ENCODE measurements around the gene PLA2G5. TPM values are rescaled to one million over a fixed set of nuclear protein-coding genes. Genes with fewer than 3 reads are reported as not detected.

Gene PLA2G5
- total and polyA plus RNA-seq, 7 experiments from 2014 or later = not detected

GRCh38 chr1:20083178-20083944 lies 13.4 kb downstream of the PLA2G5 start:
- peaks cover 12 to 36% (median 19%) of the 10 kb centered on the region in 5 donors for H3K27me3 Mint-ChIP-seq
- Histone ChIP-seq H3K27me3 (ENCODE audit: control insufficient read depth in 2 of 2, insufficient read depth in 2 of 2, low read length in 2 of 2) (no peaks in the 10 kb centered on the region), H3K9me3 (ENCODE audit: control insufficient read depth in 2 of 3, low read length in 3 of 3) (no peaks in the 10 kb centered on the region), H3K4me1 (ENCODE audit: control insufficient read depth in 2 of 2, insufficient read depth in 2 of 2, low read length in 2 of 2) (no peaks in the 10 kb centered on the region), H3K36me3 (ENCODE audit: control insufficient read depth in 2 of 3, insufficient read depth in 3 of 3, low read length in 3 of 3) (no peaks in the 10 kb centered on the region), H3K4me3 (ENCODE audit: low read length) (no peak overlapping the region), H3K27ac (ENCODE audit: low read depth, low read length) (no peak overlapping the region)
- H3K9me3 Mint-ChIP-seq = peaks cover 0 to 4% (median 0%) of the 10 kb centered on the region in 11 donors
- no peak for DNase-seq
- H3K27ac Mint-ChIP-seq = no peak overlapping the region
- CTCF ChIA-PET = no interaction called here
- peaks cover 0 to 14% (median 7%) of the 10 kb centered on the region in 7 donors for H3K4me1 Mint-ChIP-seq
- intact Hi-C loops (cut with micrococcal nuclease) = no loop called here
- POLR2A ChIA-PET = no interaction called here
- no peak overlapping the region for H3K4me3 Mint-ChIP-seq
- ATAC-seq = no peak
- no peaks in the 10 kb centered on the region for H3K36me3 Mint-ChIP-seq

GRCh38 chr1:20086800-20087199 lies 16.8 kb downstream of the PLA2G5 start:
- H3K27me3 ChIP-seq (ENCODE audit: control insufficient read depth in 2 of 2, insufficient read depth in 2 of 2, low read length in 2 of 2) = no peaks in the 10 kb centered on the region
- Mint-ChIP-seq H3K4me1 (no peaks in the 10 kb centered on the region), H3K9me3 (peaks cover 0 to 4% (median 0%) of the 10 kb centered on the region in 11 donors), H3K36me3 (no peaks in the 10 kb centered on the region), H3K27me3 (peaks cover 0 to 15% (median 6%) of the 10 kb centered on the region in 5 donors), H3K27ac (no peak overlapping the region), H3K4me3 (no peak overlapping the region)
- no peaks in the 10 kb centered on the region for H3K36me3 ChIP-seq (ENCODE audit: control insufficient read depth in 2 of 3, insufficient read depth in 3 of 3, low read length in 3 of 3)
- no peak for ATAC-seq
- no peak for DNase-seq
- H3K27ac ChIP-seq (ENCODE audit: low read depth, low read length) = no peak overlapping the region
- H3K9me3 ChIP-seq (ENCODE audit: control insufficient read depth in 2 of 3, low read length in 3 of 3) = no peaks in the 10 kb centered on the region
- intact Hi-C loops (cut with micrococcal nuclease) = no loop called here
- CTCF ChIA-PET = no interaction called here
- no peak overlapping the region for H3K4me3 ChIP-seq (ENCODE audit: low read length)
- no peaks in the 10 kb centered on the region for H3K4me1 ChIP-seq (ENCODE audit: control insufficient read depth in 2 of 2, insufficient read depth in 2 of 2, low read length in 2 of 2)
- POLR2A ChIA-PET = no interaction called here

GRCh38 chr1:20087668-20088067 lies 17.7 kb downstream of the PLA2G5 start:
- Histone ChIP-seq H3K27ac (ENCODE audit: low read depth, low read length) (no peak overlapping the region), H3K9me3 (ENCODE audit: control insufficient read depth in 2 of 3, low read length in 3 of 3) (no peaks in the 10 kb centered on the region), H3K4me1 (ENCODE audit: control insufficient read depth in 2 of 2, insufficient read depth in 2 of 2, low read length in 2 of 2) (no peaks in the 10 kb centered on the region), H3K4me3 (ENCODE audit: low read length) (no peak overlapping the region), H3K36me3 (ENCODE audit: control insufficient read depth in 2 of 3, insufficient read depth in 3 of 3, low read length in 3 of 3) (no peaks in the 10 kb centered on the region), H3K27me3 (ENCODE audit: control insufficient read depth in 2 of 2, insufficient read depth in 2 of 2, low read length in 2 of 2) (no peaks in the 10 kb centered on the region)
- ATAC-seq (no peak), DNase-seq (no peak)
- CTCF ChIA-PET = no interaction called here
- POLR2A ChIA-PET = no interaction called here
- intact Hi-C loops (cut with micrococcal nuclease) = no loop called here
- H3K36me3 Mint-ChIP-seq = no peaks in the 10 kb centered on the region
- H3K4me1 Mint-ChIP-seq = no peaks in the 10 kb centered on the region
- H3K27me3 Mint-ChIP-seq = peaks cover 0 to 14% (median 6%) of the 10 kb centered on the region in 5 donors
- H3K27ac Mint-ChIP-seq = no peak overlapping the region
- H3K4me3 Mint-ChIP-seq = no peak overlapping the region
- H3K9me3 Mint-ChIP-seq = peaks cover 0 to 4% (median 0%) of the 10 kb centered on the region in 11 donors

- Histone ChIP-seq H3K36me3 (ENCODE audit: control insufficient read depth in 2 of 3, insufficient read depth in 3 of 3, low read length in 3 of 3) (no peaks in the 10 kb centered on the region), H3K4me3 (ENCODE audit: low read length) (no peak overlapping the region), H3K9me3 (ENCODE audit: control insufficient read depth in 2 of 3, low read length in 3 of 3) (no peaks in the 10 kb centered on the region), H3K4me1 (ENCODE audit: control insufficient read depth in 2 of 2, insufficient read depth in 2 of 2, low read length in 2 of 2) (no peaks in the 10 kb centered on the region), H3K27ac (ENCODE audit: low read depth, low read length) (no peak overlapping the region), H3K27me3 (ENCODE audit: control insufficient read depth in 2 of 2, insufficient read depth in 2 of 2, low read length in 2 of 2) (no peaks in the 10 kb centered on the region)
- peaks cover 0 to 4% (median 0%) of the 10 kb centered on the region in 11 donors for H3K9me3 Mint-ChIP-seq
- POLR2A ChIA-PET = no interaction called here
- CTCF ChIA-PET = no interaction called here
- DNase-seq = no peak
- no peak overlapping the region for H3K4me3 Mint-ChIP-seq
- H3K4me1 Mint-ChIP-seq = no peaks in the 10 kb centered on the region
- peaks cover 0 to 22% (median 6%) of the 10 kb centered on the region in 5 donors for H3K27me3 Mint-ChIP-seq
- H3K36me3 Mint-ChIP-seq = no peaks in the 10 kb centered on the region
- ATAC-seq = no peak
- intact Hi-C loops (cut with micrococcal nuclease) = no loop called here
- no peak overlapping the region for H3K27ac Mint-ChIP-seq
Measured at GRCh38 chr1:20089328-20090077, 19.5 kb downstream of the PLA2G5 start.

- ChIA-PET POLR2A (no interaction called here), CTCF (no interaction called here)
Measured at GRCh38 chr1:20090119-20090518, 20.1 kb downstream of the PLA2G5 start.

GRCh38 chr1:20090641-20091040 lies 20.6 kb downstream of the PLA2G5 start:
- Mint-ChIP-seq H3K4me1 (no peaks in the 10 kb centered on the region), H3K9me3 (peaks cover 0 to 4% (median 0%) of the 10 kb centered on the region in 11 donors), H3K27me3 (peaks cover 0 to 22% (median 6%) of the 10 kb centered on the region in 5 donors), H3K4me3 (no peak overlapping the region), H3K36me3 (no peaks in the 10 kb centered on the region), H3K27ac (no peak overlapping the region)
- ChIA-PET CTCF (interaction anchor here (0.5 kb wide), 1 partner anchor 362 kb away, joined by 3 read pairs; no protein-coding TSS in a partner anchor), POLR2A (no interaction called here)
- ATAC-seq (no peak), DNase-seq (no peak)
- no peaks in the 10 kb centered on the region for H3K27me3 ChIP-seq (ENCODE audit: control insufficient read depth in 2 of 2, insufficient read depth in 2 of 2, low read length in 2 of 2)
- no peaks in the 10 kb centered on the region for H3K9me3 ChIP-seq (ENCODE audit: control insufficient read depth in 2 of 3, low read length in 3 of 3)
- no peaks in the 10 kb centered on the region for H3K4me1 ChIP-seq (ENCODE audit: control insufficient read depth in 2 of 2, insufficient read depth in 2 of 2, low read length in 2 of 2)
- H3K27ac ChIP-seq (ENCODE audit: low read depth, low read length) = no peak overlapping the region
- no peak overlapping the region for H3K4me3 ChIP-seq (ENCODE audit: low read length)
- intact Hi-C loops (cut with micrococcal nuclease) = no loop called here
- H3K36me3 ChIP-seq (ENCODE audit: control insufficient read depth in 2 of 3, insufficient read depth in 3 of 3, low read length in 3 of 3) = no peaks in the 10 kb centered on the region

More at GRCh38 chr1:20090119-20090518, 20.1 kb downstream of the PLA2G5 start:
- Histone ChIP-seq H3K4me3 (ENCODE audit: low read length) (no peak overlapping the region), H3K4me1 (ENCODE audit: control insufficient read depth in 2 of 2, insufficient read depth in 2 of 2, low read length in 2 of 2) (no peaks in the 10 kb centered on the region), H3K27me3 (ENCODE audit: control insufficient read depth in 2 of 2, insufficient read depth in 2 of 2, low read length in 2 of 2) (no peaks in the 10 kb centered on the region), H3K9me3 (ENCODE audit: control insufficient read depth in 2 of 3, low read length in 3 of 3) (no peaks in the 10 kb centered on the region), H3K36me3 (ENCODE audit: control insufficient read depth in 2 of 3, insufficient read depth in 3 of 3, low read length in 3 of 3) (no peaks in the 10 kb centered on the region), H3K27ac (ENCODE audit: low read depth, low read length) (no peak overlapping the region)
- H3K27ac Mint-ChIP-seq = no peak overlapping the region
- no peaks in the 10 kb centered on the region for H3K36me3 Mint-ChIP-seq
- no peaks in the 10 kb centered on the region for H3K4me1 Mint-ChIP-seq
- no peak overlapping the region for H3K4me3 Mint-ChIP-seq
- no peak for DNase-seq
- intact Hi-C loops (cut with micrococcal nuclease) = no loop called here
- ATAC-seq = no peak
- peaks cover 0 to 4% (median 0%) of the 10 kb centered on the region in 11 donors for H3K9me3 Mint-ChIP-seq
- H3K27me3 Mint-ChIP-seq = peaks cover 0 to 22% (median 6%) of the 10 kb centered on the region in 5 donors
